Measurements from ENCODE around the gene ZFHX3. TPM values are rescaled to one million over a fixed set of nuclear protein-coding genes. Genes with fewer than 3 reads are reported as not detected.

ZFHX3 gene
- total and polyA plus RNA-seq, 2 of the 8 experiments (the other 6 are each of a cell fraction or from before 2014, with no cell fraction given), result 0.08 to 0.99 TPM

- H3K27me3 ChIP-seq (replicated peaks in 1 of 4; ENCODE audit: control insufficient read depth in 3 of 4, extremely low read depth in 1 of 4, insufficient read depth in 3 of 4, low read length in 3 of 4), result peaks cover 39 to 85% (median 72%) of the 10 kb centered on the region in 4 experiments
- H3K56ac ChIP-seq (replicated peaks; ENCODE audit: insufficient read length, low read depth, low read length), result no peak overlapping the region
- H3K9ac ChIP-seq (replicated peaks in 1 of 4; ENCODE audit: extremely low read depth in 1 of 4, low read depth in 3 of 4, low read length in 3 of 4), result no peak overlapping the region
- no peak overlapping the region for H2BK15ac ChIP-seq (ENCODE audit: low read length)
- DNase-seq (ENCODE audit: low read depth in 1 of 2, low spot score in 2 of 2) (no peak), FAIRE-seq (no peak)
- H3K14ac ChIP-seq (ENCODE audit: insufficient read length), result no peak overlapping the region
- no peak overlapping the region for H4K91ac ChIP-seq (replicated peaks; ENCODE audit: insufficient read length, low read length)
- H2BK12ac ChIP-seq (ENCODE audit: low read depth, low read length), result no peak overlapping the region
- H2BK5ac ChIP-seq (ENCODE audit: low read depth, low read length), result no peak overlapping the region
- peak overlapping the region in 1 of 4 experiments; percentile 51; a peak in 2 of 8 replicates for H3K4me3 ChIP-seq (ENCODE audit: extremely low read depth in 1 of 4, insufficient read depth in 2 of 4, low read depth in 3 of 4, low read length in 4 of 4)
- H3K79me2 ChIP-seq (ENCODE audit: control insufficient read depth in 1 of 2, insufficient read depth in 2 of 2, low read length in 2 of 2), result no peaks in the 10 kb centered on the region
- H2AFZ ChIP-seq (ENCODE audit: low read length), result no peak overlapping the region
- H3K27ac ChIP-seq (ENCODE audit: low read depth, low read length), result no peak overlapping the region
- H4K20me1 ChIP-seq (replicated peaks in 1 of 2; ENCODE audit: control insufficient read depth in 1 of 2, insufficient read depth in 2 of 2, low read length in 2 of 2), result peaks cover 9 to 17% of the 10 kb centered on the region in 2 experiments
- H2BK120ac ChIP-seq (replicated peaks; ENCODE audit: low read depth, low read length), result no peak overlapping the region
- H2AK5ac ChIP-seq (ENCODE audit: low read depth, low read length), result no peak overlapping the region
- WGBS, 2 experiments (ENCODE audit: extremely low coverage in 1 of 2, insufficient coverage in 1 of 2, insufficient read length in 1 of 2, insufficient replicate concordance in 2 of 2, low coverage in 1 of 2, low lambda C conversion rate in 2 of 2, missing lambda C conversion rate in 1 of 2), result 2% methylated on average over 4 of the region's 5 CpGs; no CpG with 5 or more reads in 1 of the 2 experiments
- TF ChIP-seq TAF1 (IDR thresholded peaks at IDR 0.05; ENCODE audit: low read depth, low read length) (no peak), SP1 (IDR thresholded peaks at IDR 0.05; ENCODE audit: low read depth, low read length) (peak; percentile 45; the same call in 1 of the 2 replicates), RNF2 (IDR thresholded peaks at IDR 0.05; ENCODE audit: borderline replicate concordance, low read depth, low read length, missing control alignments, poor library complexity, severe bottlenecking) (no peak), EZH2 (IDR thresholded peaks at IDR 0.05; ENCODE audit: low read depth, low read length, severe bottlenecking) (peak; percentile 10), JUND (IDR thresholded peaks at IDR 0.05; ENCODE audit: low read length) (no peak), ZNF274 (IDR thresholded peaks at IDR 0.05; ENCODE audit: borderline replicate concordance, extremely low read depth, low read length) (no peak), HDAC2 (IDR thresholded peaks at IDR 0.05; ENCODE audit: borderline replicate concordance in 1 of 2, low read depth in 2 of 2, low read length in 2 of 2) (no peak)
- H3K23me2 ChIP-seq (ENCODE audit: low read depth, low read length), result peaks cover 9% of the 10 kb centered on the region; the same call in 1 of the 2 replicates
- no peak overlapping the region for H3K18ac ChIP-seq (ENCODE audit: extremely low read depth, low read length)
- no peak overlapping the region for H3K4ac ChIP-seq (replicated peaks; ENCODE audit: insufficient read length, low read depth, low read length)
- peak overlapping the region; percentile 48 to 78; a peak in 3 of 4 replicates for H3K4me2 ChIP-seq (ENCODE audit: insufficient read depth in 1 of 2, low read depth in 2 of 2, low read length in 2 of 2)
- ChIA-PET CTCF (ENCODE audit: partially characterized antibody) (interaction anchor here (0.6 to 2.1 kb wide), 10 partner anchors 9 to 1012 kb away, joined by 3 to 7 read pairs (median 4); no protein-coding TSS in a partner anchor), POLR2A (ENCODE audit: partially characterized antibody) (interaction anchor here (0.6 to 2.3 kb wide), 4 partner anchors 8 to 116 kb away, joined by 3 to 8 read pairs (median 4); no protein-coding TSS in a partner anchor)
- H3K23ac ChIP-seq (ENCODE audit: insufficient read length), result no peak overlapping the region
- H3K9me3 ChIP-seq (ENCODE audit: insufficient read depth in 2 of 2, low read depth in 1 of 2, low read length in 1 of 2), result no peaks in the 10 kb centered on the region
- no peak overlapping the region for H4K5ac ChIP-seq (ENCODE audit: insufficient read length, low read depth, low read length)
- peaks cover 18 to 31% (median 22%) of the 10 kb centered on the region in 4 experiments for H3K4me1 ChIP-seq (replicated peaks in 1 of 4; ENCODE audit: control insufficient read depth in 3 of 4, insufficient read depth in 4 of 4, low read length in 3 of 4)
- H3K36me3 ChIP-seq (ENCODE audit: control insufficient read depth in 2 of 4, insufficient read depth in 4 of 4, low read length in 3 of 4), result no peaks in the 10 kb centered on the region
- H2BK20ac ChIP-seq (ENCODE audit: low read length), result no peak overlapping the region
- H3K79me1 ChIP-seq (ENCODE audit: low read depth, low read length), result no peaks in the 10 kb centered on the region
- H4K8ac ChIP-seq (ENCODE audit: extremely low read depth, insufficient read depth, low read length), result no peak overlapping the region
Measured at GRCh38 chr16:73054813-73055482, 7.0 kb upstream of the ZFHX3 start.
